Measurements from ENCODE around the gene COMT. TPM values are rescaled to one million over a fixed set of nuclear protein-coding genes. Genes with fewer than 3 reads are reported as not detected.

Gene COMT
- total RNA-seq, 2 experiments from 2014 or later = 76.1 to 79.6 TPM

DNA sequence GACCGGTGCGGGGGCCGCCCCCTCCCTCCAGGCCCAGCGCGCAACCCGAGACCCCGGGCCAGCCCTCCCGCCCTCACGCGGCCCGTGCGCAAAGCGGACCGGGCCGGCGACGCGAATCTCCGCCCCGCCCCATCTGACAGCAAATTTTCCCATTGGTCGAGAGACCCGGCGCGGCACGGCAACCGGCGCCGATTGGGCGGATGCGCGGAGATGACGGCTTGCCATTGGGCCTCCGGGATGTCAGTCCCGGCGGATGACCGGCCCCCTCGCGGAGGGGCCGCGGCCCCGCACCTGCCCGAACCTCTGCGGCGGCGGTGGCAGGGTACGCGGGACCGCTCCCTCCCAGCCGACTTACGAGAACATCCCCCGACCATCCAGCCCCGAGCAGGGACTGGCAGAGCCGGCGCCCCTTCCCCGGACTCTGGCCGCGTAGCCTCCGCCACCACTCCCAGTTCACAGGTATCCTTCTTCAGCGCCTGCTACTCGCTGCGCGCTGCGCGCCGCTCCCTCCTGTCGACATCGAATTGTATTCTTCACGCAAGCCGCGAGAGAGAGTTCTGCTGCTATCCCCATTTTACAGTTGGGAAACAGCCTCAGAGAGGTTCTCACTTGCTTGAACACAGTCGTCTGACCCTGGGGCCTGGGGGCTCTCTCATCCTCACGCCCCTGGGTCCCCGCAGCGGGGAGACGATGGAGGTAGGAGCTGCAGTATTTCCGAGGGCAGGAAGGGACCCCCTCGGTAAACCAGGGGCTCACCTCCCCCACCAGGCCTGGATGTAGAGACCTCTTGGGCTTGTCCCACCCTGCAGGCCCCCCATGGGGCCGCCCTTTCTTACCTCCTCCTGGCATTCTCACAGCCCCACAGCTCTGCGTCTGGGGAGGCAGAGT, 75.4 kb downstream of the COMT start, which contains the start of gene ARVCF:
Gene ARVCF, minus strand, starts transcription at position 90 of the 888 bp plus-strand sequence. CDS start 26,029 bp downstream, outside the sequence.
- peak within 1 kb of the TSS; percentile 80 for H3K4me3 Mint-ChIP-seq
- peaks cover 26% of the 10 kb centered on the region for H3K27me3 Mint-ChIP-seq
- H3K36me3 Mint-ChIP-seq = no peaks in the 10 kb centered on the region
- peaks cover 14% of the 10 kb centered on the region for H3K4me1 Mint-ChIP-seq
- DNase-seq = peak; percentile 93
- H3K9me3 Mint-ChIP-seq = no peaks in the 10 kb centered on the region
- no peak within 1 kb of the TSS for H3K27ac Mint-ChIP-seq

DNA sequence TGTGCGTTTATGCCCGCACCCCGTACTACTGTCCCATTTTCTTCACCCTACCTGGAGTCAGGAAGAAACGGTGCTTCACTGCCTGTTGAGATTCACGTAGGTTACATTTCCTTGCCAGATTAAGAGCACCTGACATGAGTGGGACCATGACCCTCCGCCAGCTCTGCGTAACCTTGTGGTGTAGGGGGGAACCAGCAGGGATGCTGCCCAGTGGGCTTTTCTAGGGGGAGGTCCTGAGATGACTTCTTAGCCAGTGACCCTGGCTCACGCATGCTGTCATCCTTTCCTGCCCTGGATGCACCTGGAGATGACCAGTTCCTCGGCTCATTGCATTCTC, 76.0 kb downstream of the COMT start:
- Mint-ChIP-seq H3K4me3 (peak overlapping the region; percentile 7), H3K36me3 (no peaks in the 10 kb centered on the region), H3K9me3 (no peaks in the 10 kb centered on the region), H3K4me1 (peaks cover 19% of the 10 kb centered on the region), H3K27me3 (peaks cover 26% of the 10 kb centered on the region), H3K27ac (no peak overlapping the region)
- no peak for DNase-seq

DNA sequence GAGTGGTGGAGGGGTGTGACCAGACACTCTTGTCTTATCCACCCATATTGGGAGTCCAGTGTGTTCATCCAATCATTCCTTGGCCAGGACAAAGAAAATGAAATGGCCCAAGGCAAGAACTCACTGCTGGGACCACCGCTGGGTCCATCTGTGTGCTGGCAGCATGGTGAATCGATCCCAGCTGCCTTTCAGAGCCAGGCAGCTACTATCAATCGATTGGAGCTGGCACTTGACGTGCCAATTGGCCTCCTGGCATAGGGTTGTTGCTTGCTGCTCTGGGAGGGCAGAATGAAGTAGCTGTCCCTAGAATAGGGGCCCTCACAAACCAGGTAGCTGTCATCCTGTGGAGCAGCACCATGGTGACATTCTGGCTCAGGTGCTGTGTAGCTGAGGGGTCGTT, 76.4 kb downstream of the COMT start:
- Mint-ChIP-seq H3K36me3 (no peaks in the 10 kb centered on the region), H3K27me3 (peaks cover 26% of the 10 kb centered on the region), H3K4me3 (peak overlapping the region; percentile 7), H3K27ac (no peak overlapping the region), H3K4me1 (peaks cover 22% of the 10 kb centered on the region), H3K9me3 (no peaks in the 10 kb centered on the region)
- no peak for DNase-seq

Other genes with a start within 250 kb of the COMT start
- gene SEPTIN5, start 227.3 kb upstream of the COMT start, total RNA-seq = 1 to 10 TPM; 1.1 to 1.3 TPM
- not detected for gene GP1BB, start 218.2 kb upstream of the COMT start, total RNA-seq
- gene TBX1, start 181.0 kb upstream of the COMT start, total RNA-seq = not detected
- gene GNB1L, start 86.9 kb upstream of the COMT start, total RNA-seq = 10 to 100 TPM; 14.5 TPM
- 10 to 100 TPM; 18.7 to 23.1 TPM for gene RTL10, start 86.9 kb upstream of the COMT start, total RNA-seq
- gene TXNRD2, start within 50 bp of the COMT start, total RNA-seq = 10 to 100 TPM; 20.3 to 20.9 TPM
- 1 to 10 TPM; 1.1 to 1.6 TPM for gene ARVCF, start 75.1 kb downstream of the COMT start, total RNA-seq
- gene TANGO2, start 79.3 kb downstream of the COMT start, total RNA-seq = 10 to 100 TPM; 16.5 to 21.5 TPM
- gene DGCR8, start 138.5 kb downstream of the COMT start, total RNA-seq = 10 to 100 TPM; 42.6 to 47.0 TPM
- 100 to 1,000 TPM; 492 to 506 TPM for gene RANBP1, start 174.3 kb downstream of the COMT start, total RNA-seq
- 100 to 1,000 TPM; 124 to 139 TPM for gene TRMT2A, start 175.5 kb downstream of the COMT start, total RNA-seq
- gene ZDHHC8, start 190.0 kb downstream of the COMT start, total RNA-seq = 10 to 100 TPM; 63.4 to 66.6 TPM
- gene CCDC188, start 209.3 kb downstream of the COMT start, total RNA-seq = not detected

Measured in activated naive CD8-positive, alpha-beta T cell treated with anti-CD3 and anti-CD28 coated beads for 36 hours (primary cell).